NCI-H1436 (cell line): ENCODE measurements around the gene ABHD8.
A peak's percentile ranks its signal among the peaks of the same experiment; 100 is the strongest.
"Not testable (repeated sequence)": the region's sequence is repeated elsewhere in the genome, so short reads cannot be mapped to it uniquely, and the experiment has no call there.

Experiments used
- DNase-seq: peaks from one replicate; lab custom pipeline; 2025; lab: John Stamatoyannopoulos, UW

ABHD8 gene

DNA sequence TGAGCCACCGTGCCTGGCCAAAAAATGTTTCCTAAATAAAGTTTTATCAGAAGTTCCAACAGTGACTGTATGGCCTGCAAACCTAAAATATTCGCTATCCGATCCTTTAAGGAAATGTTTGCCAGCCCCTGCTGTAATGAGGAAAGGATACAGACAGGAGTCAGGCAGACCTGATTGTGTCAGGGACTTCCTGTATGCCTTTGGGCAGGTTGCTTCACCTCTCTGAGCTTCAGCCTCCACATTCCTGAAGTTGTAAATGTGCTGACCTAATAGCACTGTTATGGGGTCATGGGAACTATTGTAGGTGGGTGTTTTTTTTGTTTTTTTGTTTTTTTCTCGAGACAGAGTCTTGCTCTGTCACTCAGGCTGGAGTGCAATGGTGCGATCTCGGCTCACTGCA lies 6.2 kb downstream of the ABHD8 start:
- no peak for DNase-seq

DNA sequence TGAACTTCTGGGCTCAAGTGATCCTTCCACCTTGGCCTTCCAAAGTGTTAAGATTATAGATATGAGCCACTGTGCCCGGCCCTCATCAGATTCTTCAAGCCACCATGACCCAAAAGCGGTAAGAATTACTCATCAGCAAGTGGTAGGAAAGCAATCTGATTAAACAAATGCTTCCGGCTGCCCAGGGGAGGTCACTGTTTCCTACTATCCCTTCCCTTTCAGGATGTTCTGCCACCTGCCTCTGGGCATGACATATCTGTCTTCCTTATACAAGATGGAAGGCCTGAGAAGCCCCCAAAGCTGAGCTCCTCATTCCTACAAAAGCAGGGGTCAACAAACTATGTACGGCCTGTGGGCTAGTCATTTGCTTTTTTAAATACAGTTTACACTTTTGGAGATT lies 7.0 kb downstream of the ABHD8 start:
- DNase-seq, result no peak

DNA sequence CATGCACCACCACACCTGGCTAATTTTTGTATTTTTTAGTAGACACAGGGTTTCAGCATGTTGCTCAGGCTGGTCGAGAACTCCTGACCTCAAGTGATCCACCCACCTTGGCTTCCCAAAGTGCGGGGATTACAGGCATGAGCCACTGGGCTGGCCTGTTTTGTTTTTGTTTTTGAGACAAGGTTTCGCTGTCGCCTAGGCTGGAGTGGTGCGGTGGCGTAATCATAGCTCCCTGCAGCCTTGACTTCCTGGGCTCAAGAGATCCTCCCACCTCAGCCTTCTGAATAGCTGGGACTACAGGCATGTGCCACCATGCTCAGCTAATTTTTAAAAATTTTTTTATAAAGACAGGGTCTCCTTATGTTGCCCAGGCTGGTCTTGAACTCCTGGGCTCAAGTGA lies 7.7 kb downstream of the ABHD8 start:
- DNase-seq, result not testable (repeated sequence)

DNA sequence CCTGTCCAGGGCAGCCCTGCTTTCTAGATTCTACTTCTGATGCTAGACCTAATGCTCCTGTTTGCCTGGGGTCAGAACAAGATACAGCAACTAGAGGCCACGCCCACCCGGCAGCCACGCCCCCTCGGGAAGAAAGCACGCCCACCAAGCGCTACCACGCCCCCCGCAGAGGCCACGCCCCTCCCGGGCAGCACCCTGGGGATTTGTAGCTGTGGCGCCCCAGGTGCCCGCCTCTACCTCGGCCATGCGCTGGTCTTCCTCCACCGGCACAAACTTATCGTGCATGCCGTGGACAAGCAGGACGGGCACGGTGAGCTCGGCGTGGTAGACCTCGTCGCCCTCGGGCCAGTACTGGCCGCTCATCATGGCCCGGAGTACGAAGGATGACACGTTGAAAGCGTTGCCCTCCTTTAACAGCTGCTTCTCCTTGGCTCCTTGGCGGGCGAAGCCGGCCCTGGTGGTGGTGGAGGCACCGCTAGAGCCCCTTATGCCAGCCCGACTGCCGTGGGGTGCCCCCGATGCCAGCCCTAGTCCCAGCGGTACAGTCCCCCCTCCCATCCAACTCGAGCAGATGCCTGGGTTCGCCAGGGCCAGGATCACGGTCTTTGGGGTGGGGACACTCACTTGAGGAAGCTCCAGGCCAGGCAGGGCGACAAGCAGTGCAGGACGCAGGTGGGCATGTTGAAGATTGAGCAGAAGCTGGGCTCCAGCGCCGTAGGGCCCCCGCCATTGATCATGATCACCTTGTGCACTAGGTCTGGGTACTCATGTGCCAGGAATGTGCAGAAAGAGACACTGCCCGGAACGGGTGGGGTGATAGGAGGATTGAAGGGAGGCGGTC lies 9.0 kb downstream of the ABHD8 start:
- no peak for DNase-seq

DNA sequence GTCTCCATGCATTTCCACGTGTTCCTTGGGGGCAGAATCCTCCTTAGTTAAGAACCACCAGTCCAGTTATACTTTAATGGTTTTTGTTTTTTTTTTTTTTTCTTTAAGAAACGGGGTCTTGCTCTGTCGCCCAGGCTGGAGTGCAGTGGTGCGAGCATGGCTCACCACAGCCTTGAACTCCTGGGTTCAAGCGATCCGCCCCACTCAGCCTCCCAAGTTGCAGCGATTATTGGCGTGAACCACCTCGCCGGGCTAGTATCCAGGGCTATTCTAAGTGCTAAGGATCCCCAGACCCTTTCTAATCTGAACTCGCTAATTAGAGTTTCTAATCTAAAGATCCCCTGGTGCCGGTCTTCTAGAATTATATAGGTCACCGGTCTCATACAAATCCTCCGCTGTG lies 9.6 kb downstream of the ABHD8 start:
- DNase-seq, result no peak

DNA sequence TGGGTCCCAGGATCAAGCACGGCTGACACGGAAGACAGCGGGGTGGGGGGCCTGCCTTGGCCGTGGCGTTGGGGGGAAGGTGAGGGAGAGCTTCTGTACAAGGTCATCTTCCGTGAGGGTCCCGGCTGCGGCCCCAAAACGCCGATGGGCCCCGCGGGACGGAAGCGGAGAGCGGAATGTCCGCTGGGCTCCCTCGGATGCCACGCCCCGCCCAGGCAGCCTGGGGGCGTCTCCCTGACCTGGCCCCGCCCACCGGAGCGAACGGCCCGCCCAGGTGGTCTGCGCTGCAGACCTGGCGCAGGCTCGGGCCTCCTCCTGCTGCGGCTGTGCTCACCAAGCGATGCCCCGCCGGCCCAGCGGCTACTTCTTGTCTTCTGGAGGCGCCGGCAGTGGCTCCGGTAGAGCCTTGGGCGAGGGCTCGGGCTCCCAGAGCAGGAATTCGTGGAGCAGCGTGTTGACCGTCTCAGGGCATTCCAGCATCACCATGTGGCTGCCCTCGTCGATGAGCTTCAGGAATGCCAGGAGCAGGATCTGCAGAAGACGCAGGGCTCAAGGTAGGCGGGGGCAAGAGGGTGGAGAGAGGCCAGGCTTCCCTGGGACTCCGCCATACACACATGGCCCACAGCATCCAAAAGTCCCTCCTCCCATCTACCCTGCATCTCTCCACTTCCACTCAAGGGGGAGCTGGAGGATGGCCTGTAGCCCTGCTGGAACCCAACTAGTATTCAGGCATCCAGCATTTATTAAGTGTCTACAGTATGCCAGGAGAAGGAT lies 10.7 kb downstream of the ABHD8 start:
- no peak for DNase-seq

DNA sequence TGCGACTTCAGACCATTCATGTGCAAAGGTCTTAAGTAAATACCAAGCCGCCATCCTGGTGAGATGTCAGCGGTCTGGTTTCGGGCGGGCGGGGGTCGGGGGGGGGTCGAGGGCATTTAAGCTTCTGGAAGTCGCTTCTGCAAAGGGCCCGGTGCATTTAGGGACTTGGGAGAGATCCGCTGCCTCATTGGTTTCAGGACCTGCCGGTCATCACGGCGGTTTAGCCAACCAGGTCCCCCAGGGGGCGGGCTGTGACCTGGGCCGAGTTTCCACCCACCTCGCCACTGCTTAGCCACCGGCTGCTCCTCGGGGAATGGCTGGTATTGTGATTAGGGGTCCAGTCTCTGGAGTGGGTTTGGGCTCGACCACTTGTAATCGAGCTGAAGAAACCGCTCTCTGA lies 13.7 kb downstream of the ABHD8 start:
- DNase-seq, result no peak

DNA sequence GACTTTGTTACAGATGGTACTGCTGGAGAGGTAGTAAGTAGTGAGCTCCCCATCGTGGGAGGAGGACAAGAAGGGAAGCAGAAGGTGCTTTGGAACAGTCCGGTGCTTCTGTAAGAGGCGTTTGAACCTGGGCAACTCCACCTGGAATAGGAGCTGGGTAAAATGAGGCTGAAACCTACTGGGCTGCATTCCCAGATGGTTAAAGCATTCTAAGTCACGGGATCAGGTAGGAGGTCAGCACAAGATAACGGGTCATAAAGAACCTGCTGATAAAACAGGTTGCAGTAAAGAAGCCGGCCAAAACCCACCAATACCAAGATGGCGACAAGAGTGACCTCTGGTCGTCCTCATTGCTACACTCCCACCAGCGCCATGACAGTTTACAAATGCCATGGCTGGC lies 16.5 kb downstream of the ABHD8 start:
- no peak for DNase-seq

DNA sequence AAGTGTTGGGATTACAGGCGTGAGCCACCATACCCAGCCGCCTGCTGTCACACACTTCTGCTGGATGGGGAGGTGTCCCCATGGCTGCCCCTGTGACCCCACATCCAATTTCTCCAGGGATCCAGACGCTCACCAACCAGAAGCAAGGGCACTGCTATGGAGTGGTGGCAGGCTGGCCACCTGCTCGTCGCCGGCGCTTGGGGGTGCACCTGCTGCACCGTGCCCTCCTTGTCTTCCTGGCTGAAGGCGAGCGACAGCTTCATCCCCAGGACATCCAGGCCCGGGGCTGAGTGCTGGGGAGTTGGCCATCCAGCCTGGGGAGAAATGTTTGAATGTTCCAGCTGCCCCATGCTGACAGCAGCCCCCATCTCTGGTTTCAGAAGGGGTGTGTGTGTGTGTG lies 17.0 kb downstream of the ABHD8 start:
- DNase-seq, result no peak

DNA sequence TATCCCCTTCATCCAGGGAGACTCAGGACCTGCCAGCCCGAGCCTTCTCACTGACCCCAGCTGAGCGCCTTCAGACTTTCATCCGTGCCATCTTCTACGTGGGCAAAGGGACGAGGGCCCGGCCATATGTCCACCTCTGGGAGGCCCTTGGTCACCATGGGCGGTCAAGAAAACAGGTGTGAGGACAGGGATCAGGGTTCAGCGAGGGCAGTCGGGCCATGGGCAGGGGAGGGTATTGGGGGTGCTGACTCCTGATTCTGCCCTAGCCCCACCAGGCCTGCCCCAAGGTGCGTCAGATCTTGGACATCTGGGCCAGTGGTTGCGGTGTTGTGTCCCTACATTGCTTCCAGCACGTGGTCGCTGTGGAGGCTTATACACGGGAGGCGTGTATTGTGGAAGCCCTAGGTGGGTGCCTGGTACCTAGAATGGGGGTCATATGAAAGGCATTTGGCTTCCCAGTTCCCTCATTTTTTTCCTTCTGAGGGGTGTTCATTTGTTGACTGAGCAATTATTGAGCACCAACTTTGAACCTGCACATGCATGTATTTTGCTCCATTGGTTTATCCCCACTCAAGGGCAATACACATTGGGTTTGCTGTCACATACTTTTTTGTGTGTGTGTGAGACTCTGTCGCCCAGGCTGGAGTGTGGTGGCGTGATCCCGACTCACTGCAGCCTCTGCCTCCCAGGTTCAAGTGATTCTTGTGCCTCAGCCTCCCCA lies 17.6 kb downstream of the ABHD8 start:
- no peak for DNase-seq

DNA sequence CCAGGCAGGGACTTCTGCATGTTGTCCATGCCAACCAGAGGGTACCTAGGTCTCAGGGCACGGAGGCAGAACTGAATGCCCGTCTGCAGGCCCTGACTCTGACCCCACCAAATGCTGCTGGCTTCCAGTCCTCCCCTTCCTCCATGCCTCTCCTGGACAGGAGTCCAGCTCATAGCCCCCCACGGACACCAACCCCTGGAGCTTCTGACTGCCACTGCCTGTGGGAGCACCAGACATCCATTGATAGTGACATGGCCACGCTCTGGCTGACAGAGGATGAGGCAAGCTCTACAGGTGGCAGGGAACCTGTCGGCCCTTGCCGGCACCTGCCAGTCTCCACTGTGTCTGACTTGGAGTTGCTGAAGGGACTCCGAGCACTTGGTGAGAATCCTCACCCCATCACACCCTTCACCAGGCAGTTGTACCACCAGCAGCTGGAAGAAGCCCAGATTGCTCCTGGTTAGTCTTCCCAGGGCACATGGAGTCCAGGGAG lies 19.7 kb downstream of the ABHD8 start:
- DNase-seq, result no peak

DNA sequence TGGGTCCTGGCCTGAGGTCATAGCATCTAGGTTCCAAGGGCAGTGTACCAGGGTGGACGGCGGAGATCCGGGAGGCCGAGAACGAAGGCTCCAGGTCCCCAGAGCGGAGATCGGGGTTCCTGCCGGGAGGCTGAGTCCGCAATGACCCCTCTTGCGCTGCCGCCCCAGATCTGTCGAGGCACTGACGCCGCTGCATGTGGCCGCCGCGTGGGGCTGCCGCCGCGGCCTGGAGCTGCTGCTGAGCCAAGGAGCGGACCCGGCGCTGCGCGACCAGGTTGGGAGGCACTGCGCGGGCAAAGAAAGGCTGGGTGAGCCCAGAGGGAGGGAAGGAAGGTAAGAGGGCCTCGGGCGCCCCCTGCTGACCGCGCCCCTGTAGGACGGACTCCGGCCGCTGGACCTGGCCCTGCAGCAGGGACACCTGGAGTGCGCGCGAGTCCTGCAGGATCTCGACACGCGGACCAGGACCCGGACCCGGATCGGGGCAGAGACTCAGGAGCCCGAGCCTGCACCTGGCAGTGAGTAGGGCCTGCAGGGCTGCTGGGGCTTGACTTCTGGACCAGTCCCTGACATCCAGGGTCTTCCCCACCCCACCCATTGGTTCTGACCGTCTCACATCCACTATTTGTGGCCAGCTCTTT lies 20.6 kb downstream of the ABHD8 start:
- DNase-seq, result peak; percentile 85

DNA sequence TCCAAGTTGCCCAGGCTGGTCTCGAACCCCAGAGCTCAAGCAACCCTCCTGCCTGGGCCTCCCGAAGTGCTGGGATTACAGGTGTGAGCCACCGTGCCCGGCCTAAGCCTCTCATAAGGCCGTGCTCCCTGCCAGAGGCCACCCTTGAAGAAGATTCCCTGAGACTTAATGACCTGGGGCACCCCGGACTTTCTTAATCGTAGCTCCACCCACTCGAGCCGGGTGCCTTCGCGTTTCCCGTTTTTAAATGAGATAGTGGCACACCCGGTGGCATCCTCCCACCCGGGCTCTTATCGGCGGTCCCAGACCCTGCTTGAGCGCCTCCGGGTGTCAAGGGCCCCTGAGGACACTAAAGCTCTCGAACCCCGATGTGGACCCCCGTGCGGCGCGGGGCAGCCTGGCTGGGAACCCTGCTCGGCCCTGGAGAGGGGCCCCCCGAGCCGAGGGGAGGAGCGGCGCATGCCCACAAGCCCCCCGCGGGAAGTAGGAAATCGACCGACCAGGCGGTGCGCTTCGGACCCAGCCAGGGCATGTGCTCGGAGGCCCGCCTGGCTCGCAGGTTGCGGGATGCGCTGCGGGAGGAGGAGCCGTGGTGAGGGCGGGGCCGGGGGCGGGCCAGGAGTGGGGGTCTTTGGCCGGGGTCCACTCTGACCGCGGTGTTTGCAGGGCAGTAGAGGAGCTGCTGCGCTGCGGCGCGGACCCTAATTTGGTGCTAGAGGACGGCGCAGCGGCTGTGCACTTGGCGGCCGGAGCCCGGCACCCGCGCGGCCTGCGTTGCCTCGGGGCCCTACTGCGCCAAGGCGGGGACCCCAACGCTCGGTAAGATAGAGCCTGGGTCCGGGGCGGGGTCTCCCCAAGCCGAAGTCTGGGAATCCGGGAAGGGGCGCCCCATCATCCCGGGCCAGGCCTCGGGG lies 21.6 kb downstream of the ABHD8 start, which contains the start of gene ANKLE1:
Gene ANKLE1, plus strand, starts transcription at position 511 of the 914 bp plus-strand sequence. Its CDS starts 20 bp downstream, at position 531.
- DNase-seq, result no peak

DNA sequence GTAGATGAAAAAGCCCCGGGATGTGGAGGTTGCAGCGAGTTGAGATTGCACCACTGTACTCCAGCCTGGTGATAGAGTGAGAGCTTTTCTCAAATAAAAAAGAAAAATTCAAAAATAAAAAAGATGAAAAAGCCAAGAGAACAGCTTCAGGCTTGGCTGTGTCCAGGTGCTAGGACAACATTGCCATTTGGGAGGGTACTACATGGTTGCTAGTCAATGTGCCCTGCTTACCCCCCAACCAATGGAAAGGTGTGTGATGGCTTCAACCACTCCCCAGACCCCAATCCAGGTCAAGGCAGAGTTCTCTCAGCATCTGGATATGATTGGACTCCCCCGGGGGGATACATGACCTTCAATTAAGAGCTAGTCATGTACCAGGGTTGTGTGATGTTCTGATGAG lies 23.8 kb downstream of the ABHD8 start:
- no peak for DNase-seq

DNA sequence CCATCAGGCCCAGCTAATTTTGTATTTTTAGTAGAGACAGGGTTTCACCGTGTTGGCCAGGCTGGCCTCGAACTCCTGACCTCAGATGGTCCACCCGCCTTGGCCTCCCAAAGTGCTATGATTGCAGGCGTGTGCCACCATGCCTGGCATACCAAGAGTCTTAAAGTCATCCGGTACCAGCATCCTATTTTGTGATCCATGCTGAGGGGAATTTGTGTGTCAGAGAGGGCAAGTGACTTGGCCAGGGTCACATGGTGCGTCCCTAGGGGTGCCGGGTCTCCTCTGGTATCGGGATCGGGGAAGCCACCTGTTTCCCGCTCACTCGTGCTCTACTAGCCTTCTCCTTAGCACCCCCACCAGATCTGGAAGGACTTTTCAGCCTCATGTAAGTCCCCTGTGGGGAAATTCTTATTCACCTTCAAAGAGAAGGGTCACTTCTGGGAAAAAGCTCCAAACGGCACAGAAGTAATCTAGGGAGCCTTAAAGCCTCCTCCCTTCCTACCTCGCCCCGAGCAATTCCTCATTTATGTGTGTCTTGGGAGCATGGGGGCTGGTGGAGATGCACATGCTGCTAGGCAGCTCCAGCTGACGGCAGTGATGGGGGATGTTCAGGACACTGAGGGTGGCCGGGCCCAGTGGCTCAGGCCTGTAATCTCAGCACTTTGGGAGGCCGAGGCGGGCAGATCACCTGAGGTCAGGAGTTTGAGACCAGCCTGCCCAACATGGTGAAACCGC lies 27.6 kb downstream of the ABHD8 start:
- DNase-seq, result no peak

DNA sequence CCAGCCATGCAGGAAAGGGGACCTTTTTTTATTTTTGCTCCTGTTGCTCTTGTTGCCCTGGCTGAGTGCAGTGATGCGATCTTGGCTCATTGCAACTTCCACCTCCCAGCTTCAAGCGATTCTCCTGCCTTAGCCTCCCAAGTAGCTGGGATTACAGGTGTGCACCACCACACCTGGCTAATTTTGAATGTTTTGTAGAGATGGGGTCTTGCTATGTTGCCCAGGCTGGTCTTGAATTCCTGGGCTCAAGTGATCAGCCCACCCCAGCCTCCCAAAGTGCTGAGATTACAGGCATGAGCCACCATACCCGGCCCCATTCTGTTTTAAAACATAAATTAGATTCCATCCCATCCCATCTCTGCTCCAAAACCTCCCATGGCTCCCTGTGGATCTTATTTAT lies 28.3 kb downstream of the ABHD8 start:
- DNase-seq, result not testable (repeated sequence)

DNA sequence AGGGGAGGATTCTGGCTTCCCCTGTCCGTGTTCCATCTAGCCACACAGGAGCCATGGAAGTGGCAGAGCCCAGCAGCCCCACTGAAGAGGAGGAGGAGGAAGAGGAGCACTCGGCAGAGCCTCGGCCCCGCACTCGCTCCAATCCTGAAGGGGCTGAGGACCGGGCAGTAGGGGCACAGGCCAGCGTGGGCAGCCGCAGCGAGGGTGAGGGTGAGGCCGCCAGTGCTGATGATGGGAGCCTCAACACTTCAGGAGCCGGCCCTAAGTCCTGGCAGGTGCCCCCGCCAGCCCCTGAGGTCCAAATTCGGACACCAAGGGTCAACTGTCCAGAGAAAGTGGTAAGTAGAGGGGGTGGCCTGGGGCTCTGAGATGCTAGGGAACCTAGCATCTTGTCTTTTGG lies 34.5 kb downstream of the ABHD8 start:
- no peak for DNase-seq

DNA sequence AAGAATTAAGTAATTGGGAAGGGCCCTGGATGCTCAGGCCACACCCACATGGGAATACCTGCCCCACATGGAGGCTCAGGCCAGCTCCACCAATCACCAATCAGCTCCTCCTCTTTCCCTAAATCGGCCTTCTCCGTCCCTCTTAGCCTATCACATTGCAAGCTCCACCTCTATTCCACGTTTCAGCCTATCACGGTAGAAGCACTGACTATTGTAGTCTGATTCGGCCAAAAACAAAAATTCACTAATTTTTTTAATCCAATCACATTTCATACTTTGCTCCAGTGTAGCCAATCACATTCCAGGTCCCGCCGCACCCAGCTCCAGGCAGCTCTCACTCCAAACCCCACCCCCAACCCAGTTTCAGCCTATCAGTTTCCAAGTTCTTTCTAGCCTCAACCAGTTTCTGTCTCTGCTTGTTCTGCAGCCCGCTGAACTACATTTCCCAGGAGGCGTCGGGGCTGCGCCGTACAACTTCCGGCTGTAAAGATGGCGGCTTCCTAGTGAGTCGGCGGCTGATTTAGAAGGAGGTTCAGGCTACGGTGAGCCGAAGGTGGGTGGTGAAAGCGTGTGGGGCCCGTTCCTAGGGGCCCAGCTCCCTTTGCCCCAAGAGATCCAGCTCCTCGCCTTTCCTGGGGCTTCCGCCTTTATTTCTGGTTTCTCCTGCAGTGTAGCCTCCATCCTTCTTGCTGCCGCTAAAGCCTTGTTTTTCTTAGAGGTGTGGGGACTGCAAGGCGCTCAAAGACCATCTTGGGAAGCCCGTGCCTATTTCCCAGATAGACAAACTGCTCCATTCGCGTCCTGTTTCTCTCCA lies 36.0 kb downstream of the ABHD8 start, which contains the start of gene BABAM1:
Gene BABAM1, plus strand, starts transcription at position 469 of the 814 bp plus-strand sequence. CDS start 1,364 bp downstream, outside the sequence.
- DNase-seq, result peak; percentile 99

DNA sequence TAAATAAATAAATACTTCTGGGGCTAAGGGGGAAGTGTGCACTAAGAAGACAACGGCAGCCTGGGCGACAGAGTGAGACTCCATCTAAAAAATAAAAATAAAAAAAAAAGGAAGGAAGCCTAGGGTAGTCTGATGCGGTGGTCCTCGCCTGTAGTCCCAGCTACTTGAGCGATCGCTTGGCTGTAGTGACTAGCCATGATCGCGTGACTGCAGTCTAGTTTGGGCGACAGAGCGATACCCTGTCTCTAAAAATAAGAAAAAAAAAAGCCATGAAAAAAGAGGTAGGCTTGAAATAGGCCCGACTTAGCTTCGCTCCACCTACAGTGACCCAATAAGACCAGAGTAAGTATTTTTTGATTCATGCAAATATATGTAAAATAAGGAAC lies 36.6 kb downstream of the ABHD8 start:
- DNase-seq, result no peak
